ENCODE measurements around the gene TRPM3. TPM values are rescaled to one million over a fixed set of nuclear protein-coding genes. Genes with fewer than 3 reads are reported as not detected.

Gene TRPM3
- total RNA-seq, 1 experiment from 2014 or later, result 5.4 TPM

- TF ChIP-seq IRF2 (CRISPR knock-in tag; IDR thresholded peaks at IDR 0.05; ENCODE audit: borderline replicate concordance, low read depth) (no peak), FOXP4 (CRISPR knock-in tag; IDR thresholded peaks at IDR 0.05) (no peak), TEAD4 (CRISPR knock-in tag; IDR thresholded peaks at IDR 0.05) (no peak), SMAD3 (CRISPR knock-in tag; IDR thresholded peaks at IDR 0.05; ENCODE audit: borderline replicate concordance) (no peak)
These were observed 545.3 kb downstream of the TRPM3 start (continued) for GRCh38 chr9:70576116-70576515.

GRCh38 chr9:70574151-70574837 lies 547.1 kb downstream of the TRPM3 start:
- ChIA-PET CTCF (interaction anchor here (0.7 to 2.0 kb wide), 5 partner anchors 12 to 198 kb away, joined by 3 to 7 read pairs (median 4); no protein-coding TSS in a partner anchor), POLR2A (no interaction called here)
- TF ChIP-seq ZSCAN18 (CRISPR knock-in tag; IDR thresholded peaks at IDR 0.05) (no peak), CDX4 (CRISPR knock-in tag; IDR thresholded peaks at IDR 0.05; ENCODE audit: borderline replicate concordance) (no peak), ZNF671 (CRISPR knock-in tag; IDR thresholded peaks at IDR 0.05) (no peak), E2F1 (CRISPR knock-in tag; IDR thresholded peaks at IDR 0.05) (no peak), FOXP1 (CRISPR knock-in tag; IDR thresholded peaks at IDR 0.05; ENCODE audit: borderline replicate concordance) (no peak), NFE2L1 (CRISPR knock-in tag; IDR thresholded peaks at IDR 0.05) (no peak), SMAD3 (CRISPR knock-in tag; IDR thresholded peaks at IDR 0.05; ENCODE audit: borderline replicate concordance) (no peak), MLX (CRISPR knock-in tag; IDR thresholded peaks at IDR 0.05) (no peak), GTF2I (CRISPR knock-in tag; conservative IDR thresholded peaks at IDR 0.05) (no peak), ATF3 (CRISPR knock-in tag; conservative IDR thresholded peaks at IDR 0.05) (no peak), ZMAT4 (CRISPR knock-in tag; IDR thresholded peaks at IDR 0.05) (no peak), FOXJ3 (CRISPR knock-in tag; IDR thresholded peaks at IDR 0.05; ENCODE audit: borderline replicate concordance) (no peak), ZNF281 (CRISPR knock-in tag; IDR thresholded peaks at IDR 0.05) (no peak), ZNF219 (CRISPR knock-in tag; IDR thresholded peaks at IDR 0.05; ENCODE audit: borderline replicate concordance) (no peak), ZNF512 (CRISPR knock-in tag; IDR thresholded peaks at IDR 0.05; ENCODE audit: borderline replicate concordance) (no peak), HMGXB4 (CRISPR knock-in tag; IDR thresholded peaks at IDR 0.05) (no peak), NFYB (CRISPR knock-in tag; conservative IDR thresholded peaks at IDR 0.05; ENCODE audit: low read depth) (no peak)
- Mint-ChIP-seq H3K36me3 (no peaks in the 10 kb centered on the region), H3K4me3 (no peak overlapping the region), H3K27ac (peak overlapping the region; percentile 27), H3K9me3 (no peaks in the 10 kb centered on the region), H3K4me1 (peaks cover 15% of the 10 kb centered on the region), H3K27me3 (ENCODE audit: low read depth) (no peaks in the 10 kb centered on the region)
- ATAC-seq (peak; percentile 94), DNase-seq (ENCODE audit: low spot score) (no peak)

Data from WTC11 (cell line).